Thyroid gland (tissue), 4 donors: ENCODE data around the gene PGP. TPM values are rescaled to one million over a fixed set of nuclear protein-coding genes. Genes with fewer than 3 reads are reported as not detected.

Experiments
- DNase-seq, 2 donors: peaks; one replicate each; pipeline ENCODE4 v3.0.0-alpha.2; 2019
- H3K27ac ChIP-seq, 3 donors: fragments of 200-600 bp; sonication (generic); 1 replicate in 2 of 3; 2 replicates in 1 of 3; pipeline ENCODE4 v1.5.1; 2016 to 2019; ENCODE audit warnings: mild to moderate bottlenecking in 1 of 3, moderate library complexity in 1 of 3
- H3K27me3 ChIP-seq: fragments of 200-600 bp; sonication (generic); one replicate; pipeline ENCODE4 v1.5.1; 2019
- H3K36me3 ChIP-seq, 2 donors: fragments of 200-600 bp; sonication (generic); one replicate each; pipeline ENCODE4 v1.5.1; 2016 to 2019
- H3K4me1 ChIP-seq, 2 donors: fragments of 200-600 bp; sonication (generic); one replicate each; pipeline ENCODE4 v1.5.1; 2017 to 2019
- H3K4me3 ChIP-seq, 3 donors: fragments of 200-600 bp; sonication (generic); replicated peaks in 1 of 3; 1 replicate in 2 of 3; 2 replicates in 1 of 3; pipeline ENCODE4 v1.5.1; 2016; ENCODE audit warnings: mild to moderate bottlenecking in 1 of 3
- H3K9me3 ChIP-seq: fragments of 200-600 bp; sonication (generic); one replicate; pipeline ENCODE4 v1.5.1; 2017
- CTCF ChIP-seq, 6 experiments: fragments of 200-600 bp in 3 of 6; fragments of 450-650 bp in 3 of 6; sonication (generic) in 3 of 6; IDR thresholded peaks; one replicate each; pipeline ENCODE4 v1.5.1; 2016 to 2019; ENCODE audit warnings: antibody characterized with exemption in 6 of 6, mild to moderate bottlenecking in 2 of 6, inconsistent platforms in 1 of 6, moderate library complexity in 1 of 6
- POLR2A ChIP-seq, 2 donors: fragments of 450-650 bp; IDR thresholded peaks; one replicate each; pipeline ENCODE4 v1.6.1; 2017; ENCODE audit warnings: antibody characterized with exemption in 2 of 2, mild to moderate bottlenecking in 2 of 2, moderate library complexity in 1 of 2
- WGBS, 2 donors: methylation state at CpG; one replicate each; pipeline ENCODE4 v1.1.5; 2017; 5-methylcytosine and 5-hydroxymethylcytosine counted together
- intact Hi-C: fragments of 100-400 bp; cut with DNase I; formaldehyde crosslinking; loops from one replicate; pipeline ENCODE4 v1.15.1; 2023
- total RNA-seq, 4 donors: library from RNA; depleted of rRNA; stranded (reverse); fragments of >200 nt; gene quantifications; one replicate each; pipeline ENCODE4 v1.2.3, GENCODE V29; 2016

Gene PGP
- total RNA-seq, 4 donors from 2014 or later = 13.4 to 44.0 (median 28.8) TPM

GRCh38 chr16:2206780-2207433, 7.7 kb downstream of the PGP start:
- TF ChIP-seq POLR2A (IDR thresholded peaks at IDR 0.05) (no peak), CTCF (IDR thresholded peaks at IDR 0.05) (no peak)
- H3K9me3 ChIP-seq = no peaks in the 10 kb centered on the region
- H3K27me3 ChIP-seq = no peaks in the 10 kb centered on the region
- 96 to 100% methylated on average over 3 to 12 of the region's 23 CpGs for WGBS, 2 donors
- no peak overlapping the region for H3K4me3 ChIP-seq
- H3K36me3 ChIP-seq = peaks cover 17 to 20% of the 10 kb centered on the region in 2 donors
- H3K27ac ChIP-seq = no peak overlapping the region
- no peak for DNase-seq
- H3K4me1 ChIP-seq = peaks cover 14 to 18% of the 10 kb centered on the region in 2 donors
- intact Hi-C loops = no loop called here

- no peaks in the 10 kb centered on the region for H3K27me3 ChIP-seq
- no peaks in the 10 kb centered on the region for H3K9me3 ChIP-seq
- peak overlapping the region in 2 of 3 donors; percentile 75 to 92 for H3K4me3 ChIP-seq
- 86 to 89% methylated on average over 16 to 18 of the region's 18 CpGs for WGBS, 2 donors
- peak overlapping the region in 2 of 3 donors; percentile 99 for H3K27ac ChIP-seq
- H3K4me1 ChIP-seq = peaks cover 13 to 14% of the 10 kb centered on the region in 2 donors
- no peak for DNase-seq
- H3K36me3 ChIP-seq = peaks cover 17 to 20% of the 10 kb centered on the region in 2 donors
- TF ChIP-seq CTCF (IDR thresholded peaks at IDR 0.05) (no peak), POLR2A (IDR thresholded peaks at IDR 0.05) (no peak)
- intact Hi-C loops = no loop called here
Observed at GRCh38 chr16:2206420-2206779, 8.2 kb downstream of the PGP start.

- Histone ChIP-seq H3K27ac (peak overlapping the region; percentile 99), H3K27me3 (no peaks in the 10 kb centered on the region), H3K4me1 (peaks cover 12 to 14% of the 10 kb centered on the region in 2 donors), H3K36me3 (peaks cover 17 to 20% of the 10 kb centered on the region in 2 donors), H3K4me3 (peak overlapping the region; percentile 75 to 92 (median 90)), H3K9me3 (no peaks in the 10 kb centered on the region)
- intact Hi-C loops = no loop called here
- no peak for TF ChIP-seq CTCF (IDR thresholded peaks at IDR 0.05)
- no peak for TF ChIP-seq POLR2A (IDR thresholded peaks at IDR 0.05)
- WGBS, 2 donors = 0% methylated on average over 1 of the region's 16 CpGs; no CpG with 5 or more reads in 1 of the 2 donors
- DNase-seq = no peak
Observed at GRCh38 chr16:2205967-2206313, 8.7 kb downstream of the PGP start.

GRCh38 chr16:2205104-2205966, 9.3 kb downstream of the PGP start, which contains the start of gene MLST8:
TSS of gene MLST8 (plus strand) at chr16:2205454. CDS start at chr16:2206086, 632 bp downstream.
- TF ChIP-seq POLR2A (IDR thresholded peaks at IDR 0.05) (peak; percentile 46 to 78), CTCF (IDR thresholded peaks at IDR 0.05) (peak in 1 of 6 experiments; percentile 17)
- Histone ChIP-seq H3K36me3 (peaks cover 17 to 20% of the 10 kb centered on the region in 2 donors), H3K27me3 (no peaks in the 10 kb centered on the region), H3K4me3 (peak within 1 kb of the TSS; percentile 75 to 92 (median 90)), H3K4me1 (peaks cover 12 to 14% of the 10 kb centered on the region in 2 donors), H3K27ac (peak within 1 kb of the TSS; percentile 99), H3K9me3 (no peaks in the 10 kb centered on the region)
- 0 to 2% methylated on average over 15 to 19 of the region's 93 CpGs for WGBS, 2 donors
- DNase-seq = peak; percentile 81 to 85
- intact Hi-C loops = no loop called here
